Fibroblast of skin of right biceps (primary cell): ENCODE data around the gene KMT2A.
"Not testable (repeated sequence)": the region's sequence is repeated elsewhere in the genome, so short reads cannot be mapped to it uniquely, and the experiment has no call there.

Experiments used
- DNase-seq: peaks from one replicate; pipeline ENCODE4 v3.0.0-alpha.2; 2013

Gene KMT2A

DNA sequence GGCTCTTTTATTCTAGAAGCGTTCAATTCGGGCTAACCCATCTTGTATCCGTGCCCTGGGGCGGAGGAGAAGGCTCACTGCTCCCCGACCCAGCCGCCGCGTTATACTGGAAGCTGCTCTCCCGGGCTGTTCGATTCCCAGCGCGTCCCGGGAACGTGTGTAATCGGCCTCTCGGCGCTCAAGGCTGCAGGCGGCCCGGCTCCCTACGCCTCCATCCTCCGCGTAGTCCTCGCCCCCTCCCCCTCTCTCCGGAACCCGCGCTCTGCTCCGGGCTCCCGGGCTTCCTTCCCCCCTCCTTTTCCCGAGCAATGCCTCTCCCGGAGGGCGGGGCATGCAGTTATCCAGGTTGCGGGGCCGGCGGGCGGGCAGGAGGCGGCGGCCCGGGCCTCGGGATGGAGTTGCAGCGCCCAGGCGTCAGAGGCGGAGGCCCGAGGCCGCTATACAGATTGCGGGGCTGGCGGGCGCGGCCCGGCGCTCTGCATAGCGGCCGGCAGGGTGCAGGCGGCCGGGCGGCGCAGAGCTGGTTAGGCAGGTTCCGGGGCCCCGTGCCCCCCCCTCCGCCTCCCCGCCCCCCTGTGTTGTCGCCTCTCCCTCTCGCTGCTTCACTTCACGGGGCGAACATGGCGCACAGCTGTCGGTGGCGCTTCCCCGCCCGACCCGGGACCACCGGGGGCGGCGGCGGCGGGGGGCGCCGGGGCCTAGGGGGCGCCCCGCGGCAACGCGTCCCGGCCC lies at the start of gene KMT2A:
Gene KMT2A, plus strand, starts transcription at position 600 of the 732 bp plus-strand sequence. Its CDS starts 21 bp downstream, at position 621.
- peak; percentile 99 for DNase-seq

GRCh38 chr11:118396097-118396501 lies 40.2 kb upstream of the KMT2A start:
- DNase-seq = no peak

DNA sequence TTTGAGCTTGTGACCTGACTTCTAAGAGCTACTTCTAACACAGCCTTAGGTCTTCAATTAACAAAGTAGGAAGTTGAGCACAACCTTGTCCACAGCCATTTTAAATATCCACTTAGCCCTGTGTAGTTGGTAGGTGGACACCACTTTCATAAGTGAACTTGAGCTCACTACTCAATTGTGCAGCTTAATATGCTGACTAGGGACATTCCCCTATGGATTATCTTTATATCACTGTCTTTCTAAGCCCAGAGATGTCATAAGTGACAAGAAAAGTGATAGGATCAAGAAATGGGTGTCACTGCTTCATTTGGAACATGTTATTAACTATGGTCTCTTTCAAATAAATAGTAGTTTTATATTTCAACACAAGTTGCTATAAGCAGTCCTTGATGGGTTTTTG lies 38.8 kb upstream of the KMT2A start:
- DNase-seq = no peak

GRCh38 chr11:118398791-118399559 lies 37.3 kb upstream of the KMT2A start:
- no peak for DNase-seq

DNA sequence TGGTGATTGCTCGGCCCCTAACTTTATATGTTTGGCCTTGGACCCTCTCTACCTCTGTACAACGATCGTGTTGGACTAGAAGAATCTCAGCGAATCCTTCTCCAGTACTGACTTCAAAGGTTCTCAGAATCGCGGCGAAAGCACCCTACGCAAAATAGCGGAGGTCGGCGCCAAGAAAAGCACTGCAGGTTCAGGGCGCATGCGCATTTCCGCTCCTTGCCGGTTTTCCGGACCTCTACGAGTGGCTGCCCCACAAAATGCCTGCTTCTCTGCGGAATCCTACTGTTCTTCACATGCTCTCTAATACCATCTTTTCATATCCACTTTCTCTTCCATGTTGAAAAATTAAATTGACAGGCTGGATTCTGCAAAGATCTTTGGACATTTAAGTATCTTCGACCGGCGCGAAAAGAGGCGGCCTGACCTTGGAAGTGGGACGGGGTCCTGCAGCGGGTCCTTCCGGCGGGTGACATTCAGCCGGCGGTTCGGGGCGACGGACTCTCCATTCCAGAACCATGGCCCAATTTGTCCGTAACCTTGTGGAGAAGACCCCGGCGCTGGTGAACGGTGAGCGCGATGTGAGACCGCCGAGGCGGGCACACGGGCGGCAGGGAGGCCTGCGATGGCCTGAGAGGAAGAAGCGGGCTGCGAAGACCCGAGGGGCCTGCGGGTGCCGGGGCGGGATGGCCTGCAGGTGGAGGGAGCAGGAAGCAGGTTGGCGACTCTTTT lies 35.0 kb upstream of the KMT2A start, which contains the start of gene ATP5MG:
Gene ATP5MG, plus strand, starts transcription at position 456 of the 729 bp plus-strand sequence. Its CDS starts 60 bp downstream, at position 516.
- peak; percentile 86 for DNase-seq

DNA sequence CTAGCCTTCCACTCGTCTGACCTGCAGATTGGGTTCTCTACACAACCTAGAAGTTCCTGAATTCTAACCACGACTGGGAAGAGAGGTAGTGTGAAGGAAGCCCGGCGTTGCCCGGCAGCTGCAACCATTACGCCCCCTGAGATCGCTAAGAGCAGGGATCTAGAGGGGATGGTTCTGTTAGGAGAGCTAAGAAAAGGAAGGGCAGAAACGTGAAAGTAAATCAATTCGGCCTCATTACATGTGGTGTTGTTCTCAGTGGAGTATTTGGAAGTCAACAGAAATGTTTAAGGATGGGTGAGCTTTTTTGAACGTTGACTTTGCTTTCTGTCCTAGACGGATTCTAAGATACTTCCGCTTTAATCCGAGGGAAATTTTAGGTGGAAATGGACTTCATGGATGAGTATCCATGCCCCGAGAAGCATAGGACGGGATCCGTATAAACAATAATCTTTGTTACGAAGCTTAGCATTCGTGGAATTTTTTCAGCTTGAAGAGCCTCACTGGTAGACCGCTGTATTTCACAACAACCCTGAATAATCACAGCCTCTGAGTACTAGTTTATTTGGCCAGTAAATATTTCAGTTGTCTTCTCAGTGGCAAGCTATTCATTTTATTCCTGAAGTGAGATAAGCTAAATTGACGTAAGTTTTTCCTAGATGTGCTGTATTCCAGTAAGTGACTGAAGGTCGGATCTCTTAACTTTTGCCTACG lies 34.3 kb upstream of the KMT2A start:
- DNase-seq = peak; percentile 67

- not testable (repeated sequence) for DNase-seq
These were observed 33.7 kb upstream of the KMT2A start for GRCh38 chr11:118402594-118402993.

DNA sequence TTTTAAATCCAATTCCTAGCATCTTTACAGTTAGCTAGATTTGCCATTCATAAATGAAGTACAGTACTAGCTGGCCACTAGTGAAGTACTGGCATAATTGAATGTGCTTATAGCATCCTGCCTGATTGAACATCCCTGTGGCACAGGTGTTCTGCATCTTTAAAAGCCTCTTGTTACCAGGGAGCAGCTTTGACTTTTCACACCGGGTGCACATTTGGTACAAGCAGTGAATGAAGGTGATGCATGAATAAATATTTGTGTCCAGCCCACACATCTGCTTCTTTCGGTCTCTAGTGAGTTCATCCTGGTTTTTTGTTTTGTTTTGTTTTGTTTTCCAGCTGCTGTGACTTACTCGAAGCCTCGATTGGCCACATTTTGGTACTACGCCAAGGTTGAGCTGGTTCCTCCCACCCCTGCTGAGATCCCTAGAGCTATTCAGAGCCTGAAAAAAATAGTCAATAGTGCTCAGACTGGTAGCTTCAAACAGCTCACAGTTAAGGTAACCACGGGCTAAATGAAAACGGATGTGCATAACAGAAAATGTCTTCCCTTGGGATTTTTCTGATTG lies 29.6 kb upstream of the KMT2A start:
- DNase-seq = no peak

- no peak for DNase-seq
These were observed 26.1 kb upstream of the KMT2A start for GRCh38 chr11:118410055-118410745.

DNA sequence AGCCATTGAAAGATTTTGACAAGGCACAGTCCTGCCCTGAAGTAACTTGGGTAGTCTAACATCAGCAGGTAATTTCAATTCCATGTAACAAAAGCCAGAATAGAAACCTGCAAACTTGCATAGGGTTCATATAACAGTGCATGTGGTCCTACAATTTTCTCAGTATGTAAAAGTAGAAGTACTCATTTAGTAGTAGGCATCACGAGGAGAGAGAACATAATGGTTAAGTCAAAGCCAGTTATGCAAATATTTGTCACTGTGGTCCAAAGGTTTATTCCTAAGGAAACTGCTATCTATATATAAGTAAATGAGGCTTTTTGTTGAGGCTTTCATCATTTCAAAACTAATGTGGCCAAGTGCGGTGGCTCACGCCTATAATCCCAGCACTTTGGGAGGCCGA lies 24.8 kb upstream of the KMT2A start:
- DNase-seq = no peak

- no peak for DNase-seq
These were observed 23.4 kb upstream of the KMT2A start for GRCh38 chr11:118412921-118413320.

DNA sequence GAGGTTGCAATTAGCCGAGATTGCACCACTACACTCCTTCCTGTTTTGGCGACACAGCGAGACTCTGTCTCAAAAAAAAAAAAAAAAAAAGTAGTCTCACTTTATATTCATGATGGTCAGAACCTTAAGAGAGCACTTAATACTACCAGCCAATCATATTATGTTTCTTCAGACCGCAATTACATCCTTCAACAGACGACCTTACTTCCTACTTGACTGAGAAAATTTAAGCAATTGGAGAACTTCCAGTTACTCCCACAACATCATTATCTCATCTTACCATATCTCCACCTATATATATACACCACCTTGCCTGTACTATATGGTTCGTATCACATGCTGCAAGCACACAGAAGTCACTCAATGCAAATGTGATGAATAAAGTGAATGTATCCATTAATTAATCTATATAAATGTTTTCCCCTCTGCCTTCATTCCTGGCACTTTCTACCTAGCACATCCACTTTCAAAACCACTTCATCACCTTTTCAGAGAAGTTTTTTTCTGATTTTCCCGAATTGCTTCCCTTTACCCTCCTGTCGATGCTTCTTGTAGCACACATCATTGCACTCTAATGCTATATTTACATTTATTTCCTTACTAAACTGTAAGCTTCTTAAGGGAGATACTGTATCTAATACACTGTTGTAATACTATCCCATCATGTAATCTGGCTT lies 21.1 kb upstream of the KMT2A start:
- DNase-seq = no peak

DNA sequence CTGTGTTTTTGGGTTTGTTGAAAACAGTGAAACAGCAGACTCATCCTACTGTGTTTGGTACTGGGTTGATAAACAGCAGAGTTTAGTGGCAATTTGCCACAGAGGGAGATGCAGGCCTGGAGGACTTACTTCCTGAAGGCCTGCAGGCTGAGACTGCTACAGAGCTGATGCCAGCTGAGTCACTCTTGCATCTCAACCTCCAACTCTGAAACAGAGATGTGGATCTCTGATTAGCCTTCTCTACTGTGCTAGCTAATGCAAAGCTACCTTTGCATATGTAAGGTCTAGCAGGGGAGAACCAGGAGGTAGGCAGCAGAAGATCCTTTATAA lies 20.6 kb upstream of the KMT2A start:
- DNase-seq = peak; percentile 92

DNA sequence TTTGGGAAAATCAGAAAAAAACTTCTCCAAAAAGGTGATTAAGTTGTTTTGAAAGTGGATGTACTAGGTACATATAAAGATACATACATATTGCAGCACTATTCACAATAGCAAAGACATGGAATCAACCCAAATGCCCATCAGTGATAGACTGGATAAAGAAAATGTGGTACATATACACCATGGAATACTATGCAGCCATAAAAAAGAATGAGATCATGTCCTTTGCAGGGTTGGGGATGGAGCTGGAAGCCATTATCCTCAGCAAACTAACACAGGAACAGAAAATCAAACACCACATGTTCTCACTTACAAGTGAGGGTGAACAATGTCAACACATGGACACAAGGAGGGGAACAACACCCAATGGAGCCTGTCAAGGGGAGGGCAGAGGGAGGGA lies 19.4 kb upstream of the KMT2A start:
- DNase-seq = not testable (repeated sequence)

DNA sequence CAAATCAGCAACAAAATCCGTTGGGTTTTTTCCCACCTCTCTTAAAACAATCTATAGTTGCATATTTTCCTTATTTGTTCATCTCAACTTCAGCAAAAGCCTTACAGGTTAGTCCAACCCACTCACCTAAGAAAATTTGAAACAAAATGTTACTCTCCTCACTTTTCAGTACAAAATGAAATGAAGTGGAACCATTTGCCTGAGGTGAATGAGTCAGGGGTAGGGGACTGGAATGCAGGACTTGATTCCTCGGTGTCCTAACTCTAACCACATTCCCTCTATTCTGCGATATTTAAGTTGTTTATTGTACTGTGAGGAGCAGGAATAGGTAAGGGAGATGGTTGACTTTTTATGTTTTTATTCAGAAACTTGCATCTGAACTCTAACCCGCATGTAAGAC lies 18.5 kb upstream of the KMT2A start:
- no peak for DNase-seq

GRCh38 chr11:118418766-118419165 lies 17.5 kb upstream of the KMT2A start:
- DNase-seq = no peak

GRCh38 chr11:118427707-118428106 lies 8.6 kb upstream of the KMT2A start:
- no peak for DNase-seq

GRCh38 chr11:118430956-118431355 lies 5.3 kb upstream of the KMT2A start:
- no peak for DNase-seq

DNA sequence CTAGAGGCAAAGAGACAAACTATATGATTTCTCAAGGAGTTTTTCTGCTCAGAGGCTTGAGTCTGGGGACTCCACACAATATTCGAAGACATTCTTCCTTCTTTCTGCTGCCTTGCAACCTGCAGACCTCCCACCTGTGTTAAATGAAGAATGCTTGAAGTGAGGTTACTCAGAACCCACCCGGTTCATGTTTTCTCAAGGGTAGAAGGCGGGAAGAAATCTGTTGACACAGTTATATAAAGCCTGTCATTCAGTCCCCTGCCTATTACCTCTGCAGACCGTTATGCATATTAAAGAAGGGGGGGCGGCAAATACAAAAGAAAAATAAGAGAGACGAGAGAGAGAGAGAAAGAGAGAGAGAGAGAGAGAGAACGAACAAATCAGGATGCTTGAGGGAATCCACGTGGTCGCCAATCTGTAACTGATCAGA lies 2.2 kb upstream of the KMT2A start:
- DNase-seq = peak; percentile 50

DNA sequence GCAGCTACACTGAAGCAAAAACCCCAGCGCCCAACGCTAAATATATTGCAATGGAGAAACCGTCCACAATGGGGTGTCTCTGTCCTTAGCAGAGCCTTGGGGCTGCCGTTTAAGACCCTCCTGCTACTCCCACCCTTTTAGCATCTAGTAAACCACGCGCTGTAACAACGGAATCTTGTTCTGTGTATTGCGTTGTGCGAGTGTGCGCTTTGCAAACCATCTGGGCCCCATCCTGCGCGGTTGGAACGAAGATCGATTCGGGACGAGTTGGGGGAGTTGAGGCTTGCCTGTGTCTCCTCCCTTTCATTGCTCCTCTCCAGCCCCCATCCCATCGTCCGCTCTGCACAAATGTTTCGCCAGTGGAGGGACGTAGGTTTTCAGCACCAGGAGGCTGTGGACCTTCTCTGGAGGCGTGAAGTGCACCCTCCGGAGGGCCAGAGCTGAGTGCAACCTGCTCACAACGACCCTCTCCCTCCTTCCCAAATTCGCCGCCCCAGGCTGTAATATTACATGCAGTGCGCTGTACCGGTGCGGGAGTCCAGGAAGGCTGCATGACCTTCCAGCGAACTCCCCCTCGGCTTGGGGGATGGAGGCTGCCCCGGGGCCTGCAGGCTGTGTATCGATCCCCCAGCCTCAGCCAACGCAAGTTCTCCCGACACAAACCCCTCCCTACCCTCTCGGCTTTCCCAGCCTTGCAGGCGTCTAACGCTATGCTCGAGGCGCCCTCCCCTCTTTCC lies 1.6 kb upstream of the KMT2A start:
- peak; percentile 31 for DNase-seq
